Activated CD4-positive, alpha-beta T cell treated with anti-CD3 and anti-CD28 coated beads, Interleukin-2, amount 10 ng/mL, durations not matched to agents 24 days and 14 days (primary cell): Measurements from ENCODE around the gene AMOTL2. TPM values are rescaled to one million over a fixed set of nuclear protein-coding genes. Genes with fewer than 3 reads are reported as not detected.

ENCODE experiments used
- DNase-seq: peaks from one replicate; pipeline ENCODE4 v3.0.0; 2022
- H3K27ac Mint-ChIP-seq: one replicate; pipeline ENCODE4 v1.8.0; 2022; ENCODE audit warnings: mild to moderate bottlenecking, mixed read lengths
- H3K27me3 Mint-ChIP-seq: one replicate; pipeline ENCODE4 v1.8.0; 2022; ENCODE audit warnings: mixed read lengths
- H3K36me3 Mint-ChIP-seq: one replicate; pipeline ENCODE4 v1.8.0; 2022; ENCODE audit warnings: low read depth, mild to moderate bottlenecking, mixed read lengths
- H3K4me1 Mint-ChIP-seq: one replicate; pipeline ENCODE4 v1.8.0; 2021; ENCODE audit warnings: mixed read lengths
- H3K4me3 Mint-ChIP-seq: one replicate; pipeline ENCODE4 v1.8.0; 2022; ENCODE audit warnings: mild to moderate bottlenecking, moderate library complexity, mixed read lengths
- H3K9me3 Mint-ChIP-seq: one replicate; pipeline ENCODE4 v1.8.0; 2021; ENCODE audit warnings: mixed read lengths
- intact Hi-C: fragments of 100-400 bp; cut with micrococcal nuclease; formaldehyde crosslinking; loops from one replicate; pipeline ENCODE4 v1.15.1; 2023
- total RNA-seq: library from RNA; stranded (reverse); gene quantifications from 2 replicates; pipeline ENCODE4 v1.2.3, GENCODE V29; 2022

Gene AMOTL2
- total RNA-seq, 1 donor from 2014 or later: not detected

DNA sequence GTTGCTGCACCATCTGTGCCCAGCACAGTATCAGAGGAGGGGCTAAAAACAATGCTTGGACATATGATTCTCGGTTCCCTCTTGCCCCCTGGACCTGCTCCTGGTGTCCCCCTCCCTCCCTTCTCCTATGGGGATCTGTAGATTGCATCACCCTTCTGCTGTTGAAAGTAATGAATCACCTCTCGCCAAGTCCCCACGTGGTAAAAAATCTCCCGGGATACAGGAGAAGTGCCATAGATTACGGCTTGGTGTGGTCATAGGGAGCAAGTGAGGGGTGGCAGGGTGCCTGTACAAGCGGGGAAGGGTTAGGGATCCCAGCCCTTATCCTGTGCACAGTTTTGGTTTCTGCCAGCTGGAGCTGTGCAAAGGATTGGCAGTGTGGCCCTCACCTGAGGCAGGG, 37.7 kb downstream of the AMOTL2 start:
- Mint-ChIP-seq H3K9me3 (no peaks in the 10 kb centered on the region), H3K36me3 (no peaks in the 10 kb centered on the region), H3K4me3 (no peak overlapping the region), H3K4me1 (no peaks in the 10 kb centered on the region), H3K27ac (no peak overlapping the region), H3K27me3 (no peaks in the 10 kb centered on the region)
- intact Hi-C loops: no loop called here
- DNase-seq: no peak

GRCh38 chr3:134334901-134335280, 39.4 kb downstream of the AMOTL2 start:
- no peaks in the 10 kb centered on the region for H3K4me1 Mint-ChIP-seq
- no peak overlapping the region for H3K27ac Mint-ChIP-seq
- H3K36me3 Mint-ChIP-seq: no peaks in the 10 kb centered on the region
- intact Hi-C loops: no loop called here
- H3K9me3 Mint-ChIP-seq: no peaks in the 10 kb centered on the region
- no peak overlapping the region for H3K4me3 Mint-ChIP-seq
- DNase-seq: no peak
- no peaks in the 10 kb centered on the region for H3K27me3 Mint-ChIP-seq

- no peaks in the 10 kb centered on the region for H3K36me3 Mint-ChIP-seq
- H3K4me1 Mint-ChIP-seq: no peaks in the 10 kb centered on the region
- H3K27ac Mint-ChIP-seq: no peak overlapping the region
- intact Hi-C loops: no loop called here
- DNase-seq: no peak
- H3K4me3 Mint-ChIP-seq: no peak overlapping the region
- no peaks in the 10 kb centered on the region for H3K27me3 Mint-ChIP-seq
- H3K9me3 Mint-ChIP-seq: no peaks in the 10 kb centered on the region
Measured at GRCh38 chr3:134334231-134334900, 39.9 kb downstream of the AMOTL2 start.

GRCh38 chr3:134333522-134334181, 40.6 kb downstream of the AMOTL2 start:
- no peak overlapping the region for H3K4me3 Mint-ChIP-seq
- no peaks in the 10 kb centered on the region for H3K36me3 Mint-ChIP-seq
- H3K27me3 Mint-ChIP-seq: no peaks in the 10 kb centered on the region
- H3K4me1 Mint-ChIP-seq: no peaks in the 10 kb centered on the region
- DNase-seq: no peak
- intact Hi-C loops: no loop called here
- no peak overlapping the region for H3K27ac Mint-ChIP-seq
- no peaks in the 10 kb centered on the region for H3K9me3 Mint-ChIP-seq

DNA sequence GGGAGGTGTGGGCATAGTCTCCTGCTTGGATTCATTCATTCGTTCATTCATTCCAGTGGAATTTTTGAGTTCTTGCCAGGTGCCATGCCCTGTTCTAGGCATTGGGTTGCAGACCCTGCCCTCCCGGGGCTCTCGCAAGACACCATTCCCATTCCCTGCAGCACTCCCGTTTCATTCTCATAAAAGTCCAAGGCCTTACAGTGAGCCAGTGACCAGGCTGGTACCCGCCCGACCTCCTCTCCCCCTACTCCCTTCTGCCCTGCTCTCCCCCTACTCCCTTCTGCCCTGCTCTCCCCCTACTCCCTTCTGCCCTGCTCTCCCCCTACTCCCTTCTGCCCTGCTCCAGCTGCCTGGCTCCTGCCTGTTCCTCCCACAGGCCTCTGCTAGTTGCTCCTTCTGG, 41.9 kb downstream of the AMOTL2 start:
- Mint-ChIP-seq H3K27me3 (no peaks in the 10 kb centered on the region), H3K9me3 (no peaks in the 10 kb centered on the region), H3K4me3 (no peak overlapping the region), H3K4me1 (no peaks in the 10 kb centered on the region), H3K36me3 (no peaks in the 10 kb centered on the region), H3K27ac (no peak overlapping the region)
- DNase-seq: no peak
- intact Hi-C loops: no loop called here

GRCh38 chr3:134331811-134332199, 42.4 kb downstream of the AMOTL2 start:
- H3K36me3 Mint-ChIP-seq: no peaks in the 10 kb centered on the region
- H3K27ac Mint-ChIP-seq: no peak overlapping the region
- H3K9me3 Mint-ChIP-seq: no peaks in the 10 kb centered on the region
- intact Hi-C loops: no loop called here
- no peak for DNase-seq
- H3K27me3 Mint-ChIP-seq: no peaks in the 10 kb centered on the region
- H3K4me3 Mint-ChIP-seq: no peak overlapping the region
- no peaks in the 10 kb centered on the region for H3K4me1 Mint-ChIP-seq

- Mint-ChIP-seq H3K27me3 (no peaks in the 10 kb centered on the region), H3K27ac (no peak overlapping the region), H3K9me3 (no peaks in the 10 kb centered on the region), H3K4me1 (no peaks in the 10 kb centered on the region), H3K36me3 (no peaks in the 10 kb centered on the region), H3K4me3 (no peak overlapping the region)
- DNase-seq: no peak
- intact Hi-C loops: no loop called here
Measured at GRCh38 chr3:134330883-134331810, 43.1 kb downstream of the AMOTL2 start.

GRCh38 chr3:134328846-134329245, 45.4 kb downstream of the AMOTL2 start:
- Mint-ChIP-seq H3K4me1 (no peaks in the 10 kb centered on the region), H3K27me3 (peaks cover 2% of the 10 kb centered on the region), H3K9me3 (no peaks in the 10 kb centered on the region), H3K4me3 (no peak overlapping the region), H3K27ac (no peak overlapping the region), H3K36me3 (no peaks in the 10 kb centered on the region)
- intact Hi-C loops: no loop called here
- no peak for DNase-seq

GRCh38 chr3:134328147-134328591, 46.1 kb downstream of the AMOTL2 start:
- H3K36me3 Mint-ChIP-seq: no peaks in the 10 kb centered on the region
- intact Hi-C loops: no loop called here
- no peaks in the 10 kb centered on the region for H3K9me3 Mint-ChIP-seq
- H3K27me3 Mint-ChIP-seq: peaks cover 3% of the 10 kb centered on the region
- no peak overlapping the region for H3K27ac Mint-ChIP-seq
- no peaks in the 10 kb centered on the region for H3K4me1 Mint-ChIP-seq
- no peak for DNase-seq
- H3K4me3 Mint-ChIP-seq: no peak overlapping the region

GRCh38 chr3:134327594-134327975, 46.7 kb downstream of the AMOTL2 start:
- Mint-ChIP-seq H3K36me3 (no peaks in the 10 kb centered on the region), H3K27ac (no peak overlapping the region), H3K4me3 (no peak overlapping the region), H3K4me1 (no peaks in the 10 kb centered on the region), H3K9me3 (no peaks in the 10 kb centered on the region), H3K27me3 (peaks cover 8% of the 10 kb centered on the region)
- intact Hi-C loops: no loop called here
- DNase-seq: no peak

- H3K27ac Mint-ChIP-seq: no peak overlapping the region
- no peak for DNase-seq
- H3K9me3 Mint-ChIP-seq: no peaks in the 10 kb centered on the region
- intact Hi-C loops: no loop called here
- no peaks in the 10 kb centered on the region for H3K4me1 Mint-ChIP-seq
- no peak overlapping the region for H3K4me3 Mint-ChIP-seq
- no peaks in the 10 kb centered on the region for H3K36me3 Mint-ChIP-seq
- H3K27me3 Mint-ChIP-seq: peaks cover 8% of the 10 kb centered on the region
Measured at GRCh38 chr3:134326760-134327593, 47.3 kb downstream of the AMOTL2 start.

DNA sequence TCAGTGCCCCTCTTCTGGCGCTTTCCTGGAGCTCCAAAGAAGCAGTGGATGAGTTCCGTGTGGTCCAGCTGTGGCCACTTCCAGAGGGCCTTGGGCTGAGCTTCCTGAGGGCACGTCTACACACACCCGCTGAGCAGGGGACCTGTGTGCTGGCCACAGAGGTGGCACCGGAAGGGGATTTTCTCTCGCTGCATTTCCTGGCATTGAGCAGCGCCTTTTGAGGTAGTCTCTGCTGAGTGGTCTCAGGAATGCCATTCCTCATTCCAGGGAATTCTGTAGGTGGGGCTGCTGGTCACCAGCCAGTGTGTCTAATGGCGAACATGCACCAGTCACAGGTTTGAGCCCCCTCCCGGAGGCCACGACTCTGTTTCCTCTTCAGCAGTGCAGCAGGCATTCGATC, 48.1 kb downstream of the AMOTL2 start:
- no peak for DNase-seq
- peaks cover 8% of the 10 kb centered on the region for H3K27me3 Mint-ChIP-seq
- no peak overlapping the region for H3K4me3 Mint-ChIP-seq
- H3K27ac Mint-ChIP-seq: no peak overlapping the region
- intact Hi-C loops: no loop called here
- H3K36me3 Mint-ChIP-seq: no peaks in the 10 kb centered on the region
- H3K4me1 Mint-ChIP-seq: no peaks in the 10 kb centered on the region
- no peaks in the 10 kb centered on the region for H3K9me3 Mint-ChIP-seq

DNA sequence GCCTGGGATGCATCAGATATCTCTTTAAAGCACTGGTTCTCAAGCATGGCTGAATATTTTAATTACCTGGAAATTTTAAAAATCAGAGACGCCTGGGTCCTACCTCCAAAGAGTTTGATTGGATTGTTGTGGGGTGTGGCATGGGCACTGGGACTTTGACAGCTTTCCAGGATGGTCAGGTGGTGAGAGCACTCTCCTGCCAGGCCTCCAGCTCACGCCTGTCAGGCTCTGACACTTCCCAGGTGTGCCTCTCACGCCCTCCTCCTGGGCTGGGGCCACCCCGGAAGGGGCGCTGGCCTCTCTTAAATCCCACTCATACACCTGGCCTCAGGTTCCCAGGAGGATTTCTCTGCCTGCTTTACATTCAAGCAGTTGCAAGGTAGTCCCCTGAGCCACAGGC, 48.5 kb downstream of the AMOTL2 start:
- H3K27ac Mint-ChIP-seq: no peak overlapping the region
- no peaks in the 10 kb centered on the region for H3K36me3 Mint-ChIP-seq
- intact Hi-C loops: no loop called here
- H3K4me3 Mint-ChIP-seq: no peak overlapping the region
- no peaks in the 10 kb centered on the region for H3K4me1 Mint-ChIP-seq
- DNase-seq: no peak
- H3K27me3 Mint-ChIP-seq: peaks cover 8% of the 10 kb centered on the region
- H3K9me3 Mint-ChIP-seq: no peaks in the 10 kb centered on the region
